Activated T-helper 2 cell treated with anti-CD3 and anti-CD28 coated beads, Interferon-gamma antibody, Interleukin-2, Interleukin-4, amounts not matched to agents 10 μg/mL and 5 μg/mL and 100 μg/mL, durations not matched to agents 14 hours and 24 hours and 36 hours (primary cell): ENCODE data around the gene ACP5. TPM values are rescaled to one million over a fixed set of nuclear protein-coding genes. Genes with fewer than 3 reads are reported as not detected.
"Not testable (repeated sequence)": the region's sequence is repeated elsewhere in the genome, so short reads cannot be mapped to it uniquely, and the experiment has no call there.

Source experiments
- DNase-seq: peaks from one replicate; pipeline ENCODE4 v3.0.0; 2021; ENCODE audit warnings: low spot score
- H3K27ac Mint-ChIP-seq: one replicate; pipeline ENCODE4 v1.8.0; 2021; ENCODE audit warnings: mixed read lengths
- H3K27me3 Mint-ChIP-seq: one replicate; pipeline ENCODE4 v1.8.0; 2021; ENCODE audit warnings: low read depth, mixed read lengths
- H3K36me3 Mint-ChIP-seq: one replicate; pipeline ENCODE4 v1.8.0; 2021; ENCODE audit warnings: low read depth, mixed read lengths
- H3K4me1 Mint-ChIP-seq: one replicate; pipeline ENCODE4 v1.8.0; 2021; ENCODE audit warnings: low read depth, mixed read lengths
- H3K4me3 Mint-ChIP-seq: one replicate; pipeline ENCODE4 v1.8.0; 2021; ENCODE audit warnings: low read depth, mild to moderate bottlenecking, moderate library complexity, mixed read lengths
- H3K9me3 Mint-ChIP-seq: one replicate; pipeline ENCODE4 v1.8.0; 2021; ENCODE audit warnings: mixed read lengths
- intact Hi-C: fragments of 100-400 bp; cut with micrococcal nuclease; formaldehyde crosslinking; loops from one replicate; pipeline ENCODE4 v1.15.1; 2023
- total RNA-seq: library from RNA; stranded (reverse); gene quantifications from 2 replicates; pipeline ENCODE4 v1.2.3, GENCODE V29; 2022

Gene ACP5
- 25.4 and 27.0 TPM in 2 replicates for total RNA-seq

DNA sequence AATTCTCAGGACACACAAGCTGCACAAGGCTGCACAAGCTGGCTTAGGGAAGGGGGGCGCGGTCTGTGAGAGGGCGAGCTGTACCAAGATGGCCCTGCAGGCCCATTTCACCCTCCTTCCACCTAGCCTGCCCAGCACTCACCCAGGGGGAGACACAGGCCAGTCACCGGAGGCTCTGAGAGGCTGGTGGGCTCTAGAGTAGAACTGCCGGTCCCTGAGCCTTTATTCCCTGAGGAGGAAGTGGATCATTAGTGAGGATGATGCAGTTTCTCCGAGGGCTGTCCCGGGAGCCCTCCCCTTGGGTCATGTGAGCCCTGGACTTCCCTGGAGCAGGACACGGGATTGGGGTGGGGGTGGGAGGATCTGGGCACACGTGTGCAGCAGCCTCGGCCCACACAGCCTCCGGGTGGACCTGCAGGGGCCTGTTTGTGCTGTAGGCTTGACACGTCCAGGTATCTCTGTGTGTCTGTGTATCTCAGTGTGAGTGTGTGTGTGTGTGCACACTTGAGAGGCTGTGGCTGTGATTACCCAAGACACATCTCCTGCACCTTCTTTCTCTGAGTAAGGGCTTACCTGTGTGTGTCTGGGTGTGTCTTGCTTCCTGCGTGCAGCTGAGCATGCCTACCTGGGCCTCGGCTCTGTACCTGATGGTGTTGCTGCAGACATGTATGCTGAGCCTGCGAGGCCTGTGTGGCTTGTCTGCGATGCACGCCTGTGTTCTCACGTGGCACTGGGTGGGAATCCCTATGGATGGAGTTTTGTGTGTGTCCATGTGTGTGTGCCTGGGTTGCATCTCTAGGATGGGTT, at the start of gene ACP5:
Gene ACP5, minus strand, starts transcription at position 195 of the 807 bp plus-strand sequence. CDS start 328 bp downstream, outside the sequence.
- DNase-seq: no peak
- no peaks in the 10 kb centered on the region for H3K9me3 Mint-ChIP-seq
- H3K36me3 Mint-ChIP-seq: no peaks in the 10 kb centered on the region
- peak within 1 kb of the TSS; percentile 72 for H3K4me3 Mint-ChIP-seq
- no peak within 1 kb of the TSS for H3K27ac Mint-ChIP-seq
- H3K27me3 Mint-ChIP-seq: no peaks in the 10 kb centered on the region
- intact Hi-C loops: no loop called here
- H3K4me1 Mint-ChIP-seq: peaks cover 18% of the 10 kb centered on the region

DNA sequence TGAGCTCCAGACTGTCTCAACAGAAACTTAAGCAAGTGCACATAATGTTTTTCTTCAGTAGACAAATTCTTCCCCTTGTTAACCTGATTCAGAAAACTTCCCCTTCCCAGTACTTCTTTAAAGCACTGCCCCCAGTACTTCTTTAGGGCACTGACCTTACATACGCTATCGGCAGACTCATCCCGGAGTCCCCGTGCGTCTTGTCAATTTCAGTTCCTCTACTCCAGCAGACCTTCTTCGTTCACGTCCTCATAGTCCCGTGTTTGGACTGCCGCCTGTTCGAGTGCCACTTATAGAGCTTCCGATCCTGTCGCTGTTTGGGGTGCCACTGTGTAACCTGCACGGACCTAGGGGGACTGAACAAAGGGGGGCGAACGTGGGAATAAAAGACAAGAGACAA, 48.8 kb upstream of the ACP5 start:
- Mint-ChIP-seq H3K36me3 (peaks cover 10% of the 10 kb centered on the region), H3K4me3 (no peak overlapping the region), H3K27ac (no peak overlapping the region), H3K27me3 (peaks cover 12% of the 10 kb centered on the region), H3K4me1 (peaks cover 5% of the 10 kb centered on the region), H3K9me3 (peaks cover 18% of the 10 kb centered on the region)
- DNase-seq: no peak
- intact Hi-C loops: no loop called here

DNA sequence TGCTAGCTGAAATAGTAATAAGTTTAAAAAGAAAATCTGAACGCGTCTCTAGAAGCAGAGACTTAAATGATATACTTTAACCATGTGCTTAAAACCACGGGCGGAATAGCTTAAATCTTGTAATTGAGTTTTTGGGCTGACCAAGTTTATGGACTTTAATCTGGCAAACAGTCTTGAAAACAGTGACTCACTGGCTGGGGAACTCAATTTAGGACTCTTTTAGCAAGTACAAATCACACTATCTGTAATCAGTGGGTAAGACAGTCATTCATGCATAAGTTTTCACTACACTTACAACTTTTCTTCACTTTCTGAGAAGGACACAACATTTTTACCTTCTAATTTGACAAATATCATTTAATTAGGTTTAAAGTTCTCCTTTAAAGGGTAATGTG, 46.6 kb upstream of the ACP5 start:
- DNase-seq: no peak
- Mint-ChIP-seq H3K4me3 (no peak overlapping the region), H3K36me3 (peaks cover 32% of the 10 kb centered on the region), H3K27ac (no peak overlapping the region), H3K27me3 (peaks cover 12% of the 10 kb centered on the region), H3K4me1 (peaks cover 5% of the 10 kb centered on the region), H3K9me3 (peaks cover 20% of the 10 kb centered on the region)
- intact Hi-C loops: no loop called here

DNA sequence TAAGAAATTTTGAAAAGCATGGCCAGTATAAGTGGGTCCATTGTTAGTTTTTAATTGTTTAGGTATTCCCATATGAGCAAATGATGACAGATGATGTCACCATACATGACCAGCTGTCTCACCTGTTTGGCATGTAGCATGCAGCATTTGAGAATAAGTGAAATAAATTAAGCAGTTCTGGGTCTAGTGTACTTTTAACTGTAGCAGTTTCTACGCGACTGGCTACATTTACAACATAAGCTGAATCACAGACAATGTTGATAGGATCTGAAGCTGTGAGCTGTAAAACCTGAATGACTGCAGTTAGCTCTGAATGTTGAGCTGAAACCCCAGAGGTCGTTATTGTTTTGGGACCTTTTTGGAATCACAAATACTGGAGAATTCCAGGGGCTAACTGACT, 45.0 kb upstream of the ACP5 start:
- peaks cover 12% of the 10 kb centered on the region for H3K27me3 Mint-ChIP-seq
- H3K4me3 Mint-ChIP-seq, intact Hi-C loops, DNase-seq, H3K4me1 Mint-ChIP-seq, H3K27ac Mint-ChIP-seq: not testable (repeated sequence)
- H3K36me3 Mint-ChIP-seq: peaks cover 49% of the 10 kb centered on the region
- H3K9me3 Mint-ChIP-seq: peaks cover 32% of the 10 kb centered on the region

DNA sequence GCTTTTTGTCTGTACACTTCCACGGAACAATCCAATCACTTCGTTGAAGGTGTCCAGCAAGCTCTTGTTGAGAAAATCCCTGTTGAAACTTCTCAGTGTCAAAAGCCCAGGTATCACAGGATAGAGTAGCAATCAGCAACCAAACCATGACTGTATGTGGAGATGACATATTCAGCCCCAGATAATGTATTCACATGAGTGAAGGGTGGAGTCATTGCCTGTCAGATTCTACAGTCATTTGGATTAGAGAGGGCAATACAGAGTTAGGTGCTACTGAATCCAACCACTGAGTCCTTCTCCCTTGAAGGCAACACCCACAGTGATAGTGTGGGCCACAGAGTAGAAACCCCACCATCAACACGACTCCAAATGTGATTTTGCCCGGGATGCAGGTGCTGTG, 43.1 kb upstream of the ACP5 start:
- intact Hi-C loops: no loop called here
- peaks cover 5% of the 10 kb centered on the region for H3K4me1 Mint-ChIP-seq
- peaks cover 66% of the 10 kb centered on the region for H3K36me3 Mint-ChIP-seq
- H3K27me3 Mint-ChIP-seq: peaks cover 7% of the 10 kb centered on the region
- H3K27ac Mint-ChIP-seq: no peak overlapping the region
- no peak for DNase-seq
- H3K9me3 Mint-ChIP-seq: peaks cover 42% of the 10 kb centered on the region
- no peak overlapping the region for H3K4me3 Mint-ChIP-seq

DNA sequence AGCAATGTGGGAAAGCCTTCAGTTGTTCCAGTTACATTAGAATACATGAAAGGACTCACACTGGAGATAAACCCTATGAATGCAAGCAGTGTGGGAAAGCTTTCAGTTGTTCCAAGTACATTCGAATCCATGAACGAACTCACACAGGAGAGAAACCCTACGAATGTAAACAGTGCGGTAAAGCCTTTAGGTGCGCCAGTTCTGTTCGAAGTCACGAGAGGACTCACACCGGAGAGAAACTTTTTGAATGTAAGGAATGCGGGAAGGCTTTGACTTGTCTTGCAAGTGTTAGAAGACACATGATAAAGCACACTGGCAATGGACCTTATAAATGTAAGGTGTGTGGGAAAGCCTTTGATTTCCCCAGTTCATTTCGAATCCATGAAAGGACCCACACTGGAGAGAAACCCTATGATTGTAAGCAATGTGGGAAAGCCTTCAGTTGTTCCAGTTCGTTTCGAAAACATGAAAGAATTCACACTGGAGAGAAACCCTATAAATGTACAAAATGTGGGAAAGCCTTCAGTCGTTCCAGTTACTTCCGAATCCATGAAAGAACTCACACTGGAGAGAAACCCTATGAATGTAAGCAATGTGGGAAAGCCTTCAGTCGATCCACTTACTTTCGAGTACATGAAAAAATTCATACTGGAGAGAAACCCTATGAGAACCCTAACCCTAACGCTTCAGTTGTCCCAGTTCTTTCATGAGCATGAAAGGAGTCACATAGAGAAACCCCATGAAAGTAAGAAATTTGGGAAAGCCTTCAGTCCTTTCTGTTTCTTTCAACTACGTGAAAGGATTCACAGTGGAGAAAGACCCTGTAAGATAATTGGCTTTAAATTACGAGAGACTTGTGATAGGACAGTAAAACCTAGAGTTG, 40.0 kb upstream of the ACP5 start:
- no peak for DNase-seq
- Mint-ChIP-seq H3K27me3 (no peaks in the 10 kb centered on the region), H3K9me3 (peaks cover 54% of the 10 kb centered on the region), H3K27ac (no peak overlapping the region), H3K4me3 (no peak overlapping the region), H3K36me3 (peaks cover 96% of the 10 kb centered on the region), H3K4me1 (no peaks in the 10 kb centered on the region)
- intact Hi-C loops: no loop called here

DNA sequence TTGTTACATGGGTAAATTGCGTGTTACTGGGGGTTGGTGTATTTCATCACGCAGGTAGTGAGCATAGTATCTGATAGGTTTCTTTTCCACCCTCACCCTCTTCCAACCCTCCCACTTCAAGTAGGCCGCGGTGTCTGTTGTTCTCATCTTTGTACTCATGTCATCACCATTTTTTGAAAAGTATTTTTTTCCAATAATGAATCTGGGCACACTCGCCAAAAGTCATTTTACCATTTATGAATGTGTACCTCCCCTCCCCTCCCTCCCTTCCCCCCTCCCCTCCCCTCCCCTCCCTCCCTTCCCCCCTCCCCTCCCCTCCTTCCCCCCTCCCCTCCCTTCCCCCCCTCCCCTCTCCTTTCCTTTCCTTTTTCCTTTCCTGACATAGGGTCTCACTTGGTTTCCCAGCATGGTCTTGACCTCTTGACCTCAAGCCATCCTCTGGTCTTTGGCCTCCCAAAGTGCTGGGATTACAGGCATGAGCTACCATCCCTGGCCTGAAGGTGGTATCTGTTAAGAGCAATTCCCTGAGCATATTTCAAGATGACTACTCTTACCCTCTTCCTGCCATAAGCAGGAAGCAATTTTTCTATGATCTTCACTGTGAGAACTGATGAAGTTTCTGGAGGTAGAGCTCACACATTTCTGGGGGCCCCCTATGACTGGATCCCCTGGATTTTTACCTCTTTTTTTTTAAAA, 35.5 kb upstream of the ACP5 start:
- Mint-ChIP-seq H3K4me3 (no peak overlapping the region), H3K27me3 (no peaks in the 10 kb centered on the region), H3K4me1 (no peaks in the 10 kb centered on the region), H3K27ac (no peak overlapping the region), H3K9me3 (peaks cover 47% of the 10 kb centered on the region), H3K36me3 (peaks cover 85% of the 10 kb centered on the region)
- no peak for DNase-seq
- intact Hi-C loops: no loop called here

DNA sequence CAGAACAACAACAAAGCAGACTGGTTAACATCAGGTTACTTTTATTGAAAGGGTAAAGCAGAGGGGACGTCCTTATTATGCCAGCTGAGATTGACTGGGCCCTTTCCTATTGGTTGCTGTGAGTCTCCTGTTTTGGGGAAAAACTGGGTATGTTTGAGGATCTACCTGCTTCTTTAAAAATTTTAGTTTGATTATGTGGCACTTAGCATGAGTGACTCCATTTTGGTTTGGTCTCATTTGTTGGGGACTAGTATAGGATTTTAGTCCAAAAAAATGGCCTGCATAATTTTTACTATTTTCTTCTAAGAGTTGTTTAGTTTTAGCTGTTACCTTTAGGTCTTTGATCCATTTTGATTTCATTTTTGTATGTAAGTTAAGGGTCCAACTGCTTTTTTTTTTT, 34.3 kb upstream of the ACP5 start:
- no peak overlapping the region for H3K4me3 Mint-ChIP-seq
- peaks cover 43% of the 10 kb centered on the region for H3K9me3 Mint-ChIP-seq
- H3K4me1 Mint-ChIP-seq: no peaks in the 10 kb centered on the region
- H3K27me3 Mint-ChIP-seq: no peaks in the 10 kb centered on the region
- peaks cover 85% of the 10 kb centered on the region for H3K36me3 Mint-ChIP-seq
- no peak for DNase-seq
- intact Hi-C loops: no loop called here
- H3K27ac Mint-ChIP-seq: no peak overlapping the region

DNA sequence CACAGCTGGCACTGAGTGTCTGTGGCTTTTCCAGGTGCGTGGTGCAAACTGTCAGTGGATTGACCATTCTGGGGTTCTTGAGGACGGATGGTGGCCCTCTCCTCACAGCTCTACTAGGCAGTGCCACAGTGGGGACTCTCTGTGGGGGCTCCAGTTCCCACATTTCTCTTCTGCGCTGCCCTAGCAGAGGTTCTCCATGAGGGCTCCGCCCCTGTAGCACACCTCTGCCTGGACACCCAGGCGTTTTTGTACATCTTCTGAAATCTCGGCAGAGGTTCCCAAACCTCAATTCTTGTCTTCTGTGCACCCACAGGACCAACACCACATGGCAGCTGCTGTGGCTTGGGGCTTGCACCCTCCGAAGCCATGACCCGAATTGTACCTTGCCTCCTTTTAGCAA, 29.0 kb upstream of the ACP5 start:
- no peak for DNase-seq
- intact Hi-C loops: no loop called here
- peaks cover 88% of the 10 kb centered on the region for H3K36me3 Mint-ChIP-seq

DNA sequence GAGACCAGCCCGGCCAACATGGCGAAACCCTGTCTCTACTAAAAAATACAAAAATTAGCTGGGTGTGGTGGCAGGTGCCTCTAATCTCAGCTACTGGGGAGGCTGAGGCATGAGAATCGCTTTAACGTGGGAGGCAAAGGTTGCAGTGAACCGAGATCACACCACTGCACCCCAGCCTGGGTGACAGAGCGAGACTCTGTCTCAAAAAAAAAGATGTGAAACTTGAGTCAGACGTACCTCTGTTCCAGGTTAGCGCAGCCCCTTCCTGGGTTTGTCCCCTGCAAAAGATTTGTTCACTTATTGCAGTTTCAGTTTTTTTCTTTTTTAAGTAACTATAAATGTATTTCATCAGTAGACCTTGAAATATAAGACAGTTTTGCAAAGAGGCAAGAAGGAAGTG, 22.3 kb upstream of the ACP5 start:
- DNase-seq, intact Hi-C loops, H3K4me1 Mint-ChIP-seq, H3K27ac Mint-ChIP-seq, H3K27me3 Mint-ChIP-seq, H3K4me3 Mint-ChIP-seq: not testable (repeated sequence)
- Mint-ChIP-seq H3K36me3 (peaks cover 62% of the 10 kb centered on the region), H3K9me3 (peaks cover 24% of the 10 kb centered on the region)

More for the DNA sequence above, 29.0 kb upstream of the ACP5 start:
- Mint-ChIP-seq H3K27me3 (no peaks in the 10 kb centered on the region), H3K27ac (no peak overlapping the region), H3K4me3 (no peak overlapping the region), H3K9me3 (peaks cover 58% of the 10 kb centered on the region), H3K4me1 (no peaks in the 10 kb centered on the region)

DNA sequence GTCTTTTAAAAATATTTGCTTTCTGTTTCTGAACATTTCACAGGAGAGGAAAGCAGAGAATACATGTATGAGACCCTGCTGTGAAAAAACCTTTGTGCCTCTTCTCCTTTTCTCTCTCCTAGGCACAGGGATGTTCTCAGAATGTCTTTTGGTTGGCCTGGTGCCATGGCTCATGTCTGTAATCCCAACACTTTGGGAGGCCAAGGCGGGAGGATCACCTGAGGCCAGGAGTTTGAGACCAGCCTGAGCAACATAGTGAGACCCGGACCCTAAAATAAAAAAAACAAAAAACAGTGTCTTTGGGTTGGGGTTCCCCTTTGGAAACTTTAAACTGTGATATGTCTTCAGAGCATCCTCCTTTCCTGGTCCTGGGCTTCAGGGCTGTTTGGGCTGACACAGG, 21.3 kb upstream of the ACP5 start:
- Mint-ChIP-seq H3K36me3 (peaks cover 52% of the 10 kb centered on the region), H3K27me3 (no peaks in the 10 kb centered on the region), H3K9me3 (peaks cover 18% of the 10 kb centered on the region), H3K4me1 (peaks cover 8% of the 10 kb centered on the region), H3K4me3 (peak overlapping the region; percentile 69), H3K27ac (peak overlapping the region; percentile 55)
- DNase-seq: no peak
- intact Hi-C loops: no loop called here

DNA sequence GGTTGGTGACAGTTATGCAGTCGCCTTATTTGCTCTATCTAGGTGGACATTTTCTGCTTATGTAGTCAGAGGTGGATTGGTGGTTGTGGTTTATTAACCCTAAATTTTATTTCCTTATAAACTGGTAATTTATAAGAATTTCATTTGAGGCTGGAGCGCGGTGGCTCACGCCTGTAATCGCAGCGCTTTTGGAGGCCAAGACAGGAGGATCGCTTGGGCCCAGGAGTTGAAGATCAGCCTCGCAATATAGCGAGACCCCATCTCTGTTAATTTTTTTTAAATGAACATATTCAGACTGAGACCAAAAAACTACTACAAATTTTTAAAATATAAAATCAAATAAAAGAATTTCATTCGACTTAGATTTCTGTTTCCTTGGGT, 20.6 kb upstream of the ACP5 start:
- H3K9me3 Mint-ChIP-seq: peaks cover 14% of the 10 kb centered on the region
- H3K4me1 Mint-ChIP-seq: peaks cover 8% of the 10 kb centered on the region
- H3K27ac Mint-ChIP-seq: peak overlapping the region; percentile 78
- intact Hi-C loops: no loop called here
- peak overlapping the region; percentile 94 for H3K4me3 Mint-ChIP-seq
- no peak for DNase-seq
- H3K27me3 Mint-ChIP-seq: no peaks in the 10 kb centered on the region
- H3K36me3 Mint-ChIP-seq: peaks cover 46% of the 10 kb centered on the region
